ENCODE results near the gene LY86. TPM values are rescaled to one million over a fixed set of nuclear protein-coding genes. Genes with fewer than 3 reads are reported as not detected.

Gene LY86
- total RNA-seq, 1 experiment from 2014 or later, result not detected

DNA sequence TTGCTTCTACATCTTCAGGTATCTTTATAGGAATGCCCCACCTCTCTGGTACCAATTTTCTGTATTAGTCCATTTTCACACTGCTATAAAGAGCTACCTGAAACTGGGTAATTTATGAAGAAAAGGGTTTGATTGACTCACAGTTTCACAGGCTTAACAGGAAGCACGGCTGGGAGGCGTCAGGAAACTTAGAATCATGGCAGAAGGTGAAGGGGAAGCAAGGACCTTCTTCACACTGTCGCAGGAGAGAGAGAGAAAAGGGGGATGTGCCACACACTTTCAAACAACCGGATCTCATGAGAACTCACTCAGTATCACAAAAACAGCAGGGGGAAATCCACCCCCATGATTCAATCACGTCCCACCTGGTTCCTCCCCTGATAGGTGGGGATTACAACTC, 24.4 kb upstream of the LY86 start:
- Histone ChIP-seq H4K8ac (replicated peaks; ENCODE audit: insufficient read length, low read depth, low read length) (no peak overlapping the region), H3K4me1 (ENCODE audit: insufficient read depth, low read length) (no peaks in the 10 kb centered on the region), H3K79me1 (ENCODE audit: insufficient read depth, low read depth, low read length, poor library complexity, severe bottlenecking) (no peaks in the 10 kb centered on the region), H3K23me2 (ENCODE audit: insufficient read length, low read depth, low read length, poor library complexity, severe bottlenecking) (no peaks in the 10 kb centered on the region), H2BK15ac (ENCODE audit: low read depth, low read length) (no peak overlapping the region), H3K56ac (ENCODE audit: insufficient read length, low read depth, low read length) (no peak overlapping the region), H3K18ac (ENCODE audit: insufficient read length, low read depth, low read length) (no peak overlapping the region), H2BK20ac (ENCODE audit: low read depth, low read length, poor library complexity, severe bottlenecking) (no peak overlapping the region), H3K4me2 (ENCODE audit: insufficient read depth, insufficient read length, low read length) (no peak overlapping the region), H2AK5ac (ENCODE audit: insufficient read length, low read length) (no peak overlapping the region), H3T11ph (ENCODE audit: low read length) (no peak overlapping the region), H3K27ac (ENCODE audit: insufficient read length, low read depth, low read length) (no peak overlapping the region), H3K23ac (ENCODE audit: insufficient read length, low read depth, low read length) (no peak overlapping the region), H2BK5ac (ENCODE audit: insufficient read length, low read length) (no peak overlapping the region), H2BK120ac (ENCODE audit: low read depth, low read length, poor library complexity, severe bottlenecking) (no peak overlapping the region), H2BK12ac (ENCODE audit: insufficient read length, low read depth, low read length) (no peak overlapping the region), H3K4ac (ENCODE audit: low read depth, low read length) (no peak overlapping the region), H3K14ac (ENCODE audit: insufficient read depth, low read length) (no peak overlapping the region), H4K91ac (ENCODE audit: insufficient read length, low read depth, low read length) (no peak overlapping the region), H4K20me1 (ENCODE audit: control insufficient read depth, insufficient read depth, insufficient read length) (no peaks in the 10 kb centered on the region), H4K5ac (ENCODE audit: insufficient read length, low read depth, low read length) (no peak overlapping the region), H2AFZ (ENCODE audit: low read length) (no peak overlapping the region), H3K27me3 (ENCODE audit: insufficient read depth, low read length) (no peaks in the 10 kb centered on the region), H3K79me2 (ENCODE audit: insufficient read depth, low read length) (no peaks in the 10 kb centered on the region), H3K9ac (ENCODE audit: extremely low read depth, insufficient read length, low read length) (no peak overlapping the region), H3K9me3 (ENCODE audit: control insufficient read depth, low read depth, low read length) (no peaks in the 10 kb centered on the region)
- H3K36me3 Mint-ChIP-seq (ENCODE audit: insufficient read depth in 1 of 3, low read depth in 3 of 3), result peaks cover 0 to 5% (median 4%) of the 10 kb centered on the region in 3 experiments; a peak in 4 of 7 replicates
- no peak overlapping the region for H3K27ac Mint-ChIP-seq
- no peaks in the 10 kb centered on the region; a peak in 1 of 4 replicates for H3K4me1 Mint-ChIP-seq
- H3K27me3 Mint-ChIP-seq (ENCODE audit: low read depth), result peaks cover 5% of the 10 kb centered on the region
- TF ChIP-seq, protein P1, sequence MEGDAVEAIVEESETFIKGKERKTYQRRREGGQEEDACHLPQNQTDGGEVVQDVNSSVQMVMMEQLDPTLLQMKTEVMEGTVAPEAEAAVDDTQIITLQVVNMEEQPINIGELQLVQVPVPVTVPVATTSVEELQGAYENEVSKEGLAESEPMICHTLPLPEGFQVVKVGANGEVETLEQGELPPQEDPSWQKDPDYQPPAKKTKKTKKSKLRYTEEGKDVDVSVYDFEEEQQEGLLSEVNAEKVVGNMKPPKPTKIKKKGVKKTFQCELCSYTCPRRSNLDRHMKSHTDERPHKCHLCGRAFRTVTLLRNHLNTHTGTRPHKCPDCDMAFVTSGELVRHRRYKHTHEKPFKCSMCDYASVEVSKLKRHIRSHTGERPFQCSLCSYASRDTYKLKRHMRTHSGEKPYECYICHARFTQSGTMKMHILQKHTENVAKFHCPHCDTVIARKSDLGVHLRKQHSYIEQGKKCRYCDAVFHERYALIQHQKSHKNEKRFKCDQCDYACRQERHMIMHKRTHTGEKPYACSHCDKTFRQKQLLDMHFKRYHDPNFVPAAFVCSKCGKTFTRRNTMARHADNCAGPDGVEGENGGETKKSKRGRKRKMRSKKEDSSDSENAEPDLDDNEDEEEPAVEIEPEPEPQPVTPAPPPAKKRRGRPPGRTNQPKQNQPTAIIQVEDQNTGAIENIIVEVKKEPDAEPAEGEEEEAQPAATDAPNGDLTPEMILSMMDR (conservative IDR thresholded peaks at IDR 0.05), result no peak
- no CpG with 5 or more reads among the region's 5 CpGs for WGBS (ENCODE audit: extremely low coverage, insufficient read length, low lambda C conversion rate)
- peaks cover 9 to 15% of the 10 kb centered on the region in 2 experiments for H3K9me3 Mint-ChIP-seq
- no peak overlapping the region for H3K4me3 Mint-ChIP-seq
- no peak for DNase-seq

Measured in H9 (cell line).